ENCODE results near the gene KAT8. TPM values are rescaled to one million over a fixed set of nuclear protein-coding genes. Genes with fewer than 3 reads are reported as not detected.

The KAT8 gene
- total and polyA plus RNA-seq, 9 of the 15 experiments (the other 6 are each of a cell fraction or from before 2014, with no cell fraction given): 10.0 to 98.5 (median 76.4) TPM

GRCh38 chr16:31073142-31073969 lies 44.1 kb upstream of the KAT8 start (continued):
- TF ChIP-seq ZNF609 (CRISPR knock-in tag; IDR thresholded peaks at IDR 0.05; ENCODE audit: borderline replicate concordance) (0 out of 2 replicates have a peak, but pooled peaks have one; percentile 45), ZNF12 (CRISPR knock-in tag; IDR thresholded peaks at IDR 0.05) (no peak), ZNF766 (CRISPR knock-in tag; conservative IDR thresholded peaks at IDR 0.05) (no peak), ZNF175 (CRISPR knock-in tag; IDR thresholded peaks at IDR 0.05; ENCODE audit: low read depth) (no peak), CTBP1 (IDR thresholded peaks at IDR 0.05; ENCODE audit: borderline replicate concordance) (peak; percentile 80), ZBTB11 (CRISPR knock-in tag; IDR thresholded peaks at IDR 0.05) (peak in 1 of 3 experiments; percentile 74; a peak in 2 of 6 replicates), ARID3B (CRISPR knock-in tag; IDR thresholded peaks at IDR 0.05; ENCODE audit: borderline replicate concordance) (0 out of 2 replicates have a peak, but pooled peaks have one; percentile 28), FOXM1 (IDR thresholded peaks at IDR 0.05; ENCODE audit: low read depth) (peak; percentile 98), FOXM1 (CRISPR knock-in tag; IDR thresholded peaks at IDR 0.05; ENCODE audit: low read depth) (0 out of 2 replicates have a peak, but pooled peaks have one; percentile 81), ZNF197 (CRISPR knock-in tag; IDR thresholded peaks at IDR 0.05; ENCODE audit: low read depth) (peak; percentile 24; the same call in 1 of the 2 replicates), HDAC1 (IDR thresholded peaks at IDR 0.05) (peak; percentile 28 to 39; a peak in 3 of 4 replicates), ARNT (IDR thresholded peaks at IDR 0.05) (0 out of 4 replicates have a peak, but pooled peaks of 1 of the 2 experiments have one; percentile 29)
